Measurements from ENCODE around the gene XRRA1. TPM values are rescaled to one million over a fixed set of nuclear protein-coding genes. Genes with fewer than 3 reads are reported as not detected.

XRRA1 gene
- total RNA-seq, 1 experiment from 2014 or later = 3.8 TPM

DNA sequence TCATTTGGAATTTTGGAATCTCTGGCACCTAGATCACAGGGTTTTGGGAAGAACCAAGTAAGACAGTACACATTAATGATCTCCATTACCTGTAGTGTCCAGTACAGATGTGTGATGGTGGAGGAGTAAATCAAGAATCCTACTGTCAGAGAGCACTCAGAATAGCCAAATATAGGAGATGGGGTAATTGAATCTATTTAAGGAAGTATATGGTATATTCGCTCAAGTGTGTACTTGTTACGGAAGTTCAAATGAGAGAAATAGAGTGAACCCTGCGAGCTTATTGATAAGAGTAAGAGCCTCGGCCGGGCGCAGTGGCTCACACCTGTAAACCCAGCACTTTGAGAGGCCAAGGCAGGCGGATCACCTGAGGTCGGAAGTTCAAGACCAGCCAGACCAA lies 2.3 kb upstream of the XRRA1 start:
- no peak for DNase-seq (ENCODE audit: low spot score)

DNA sequence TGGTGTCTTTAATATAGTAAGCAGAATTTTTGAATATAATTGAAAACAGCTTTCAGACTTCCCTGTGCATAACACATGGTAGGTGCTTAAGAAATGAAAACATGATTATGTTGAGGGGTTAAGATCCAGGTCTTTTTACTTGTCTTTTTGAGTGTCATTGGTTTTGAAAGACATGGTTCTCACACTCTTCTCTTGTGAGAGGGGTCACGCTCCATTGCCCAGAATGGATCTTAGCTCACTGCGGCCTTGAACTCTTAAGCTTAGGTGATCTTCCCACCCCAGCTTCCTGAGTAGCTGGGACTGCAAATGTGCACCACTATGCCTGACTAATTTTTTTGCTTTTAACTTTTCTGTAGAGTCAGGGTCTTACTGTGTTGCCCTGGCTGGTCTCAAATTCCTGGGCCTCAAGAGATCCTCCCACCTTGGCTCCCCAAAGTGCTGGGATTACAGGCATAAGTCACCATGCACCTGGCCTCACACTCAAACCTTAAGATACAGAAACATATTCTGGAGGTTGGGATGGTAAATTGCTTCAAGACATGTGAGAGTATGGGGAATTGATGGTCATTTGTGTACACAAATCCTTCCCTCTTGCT lies 1.6 kb upstream of the XRRA1 start:
- DNase-seq (ENCODE audit: low spot score) = no peak

DNA sequence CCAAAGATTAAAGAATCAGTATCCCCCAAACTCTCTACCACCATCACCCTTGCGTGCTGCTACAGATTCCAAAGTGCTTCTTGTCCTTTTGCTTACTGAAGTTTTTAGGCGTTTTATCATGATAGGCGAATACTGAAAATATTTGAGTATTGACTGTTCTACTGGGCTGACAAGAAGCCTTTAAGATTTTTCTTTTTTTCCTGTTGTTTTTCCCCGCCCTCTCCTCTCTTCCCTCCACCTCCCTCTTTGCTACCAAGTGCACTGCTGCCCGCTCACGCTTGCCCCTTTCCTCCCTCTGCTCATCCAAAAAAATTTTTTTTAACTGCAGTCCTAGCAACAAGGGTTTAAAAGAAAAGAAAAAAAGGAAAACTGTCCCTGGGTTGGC lies 854 bp upstream of the XRRA1 start:
- DNase-seq (ENCODE audit: low spot score) = peak; percentile 22

DNA sequence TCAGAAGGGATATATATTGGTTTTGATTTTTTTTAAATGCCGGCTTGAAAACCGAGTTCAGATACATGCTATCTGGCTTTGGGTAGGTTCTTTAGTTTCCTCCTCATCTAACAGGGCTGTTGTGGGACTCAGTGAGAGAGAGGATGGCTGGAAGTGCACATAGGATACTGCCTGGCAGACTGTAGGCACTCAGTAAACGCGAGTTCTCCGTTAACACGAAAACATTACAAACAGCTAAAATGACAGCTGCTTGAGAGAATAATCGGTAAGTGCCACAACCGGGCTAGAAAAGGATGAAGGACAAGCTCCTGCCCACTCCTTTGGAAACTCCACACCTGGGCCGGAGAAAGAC lies 369 bp downstream of the XRRA1 start:
- peak; percentile 55 for DNase-seq (ENCODE audit: low spot score)

DNA sequence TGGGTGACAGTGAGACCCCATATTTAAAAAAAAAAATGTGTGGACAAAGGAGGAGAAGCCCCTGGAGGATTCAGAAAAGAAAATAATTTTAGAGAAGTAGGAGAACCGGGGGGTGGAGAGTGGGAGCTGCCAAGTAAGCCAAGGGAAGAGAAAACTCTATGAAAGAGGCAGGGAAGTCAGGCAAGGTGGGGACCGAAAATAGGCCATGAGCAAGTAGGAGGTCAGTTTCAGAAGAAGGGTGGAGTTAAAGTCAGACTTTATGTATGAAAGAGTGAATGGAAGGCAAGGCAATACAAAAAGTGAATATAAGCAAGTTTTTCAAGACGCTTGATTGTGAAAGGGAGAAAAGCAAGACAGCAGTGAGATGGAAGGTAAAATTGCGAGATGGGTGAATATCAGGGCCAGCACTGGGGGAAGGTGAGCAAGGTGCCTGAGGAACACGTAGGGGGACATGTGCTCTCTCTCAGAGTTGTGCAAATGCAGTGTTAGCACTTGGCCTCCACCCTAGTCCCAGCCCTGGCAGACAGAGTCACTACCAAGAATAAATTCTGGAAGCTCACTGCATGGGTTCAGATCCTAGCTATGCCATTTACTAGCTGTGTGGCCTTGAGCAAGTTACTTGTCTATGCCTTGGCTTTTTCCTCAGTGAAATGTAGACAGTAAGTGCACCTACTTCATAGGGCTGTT lies 6.7 kb downstream of the XRRA1 start:
- DNase-seq (ENCODE audit: low spot score) = no peak

DNA sequence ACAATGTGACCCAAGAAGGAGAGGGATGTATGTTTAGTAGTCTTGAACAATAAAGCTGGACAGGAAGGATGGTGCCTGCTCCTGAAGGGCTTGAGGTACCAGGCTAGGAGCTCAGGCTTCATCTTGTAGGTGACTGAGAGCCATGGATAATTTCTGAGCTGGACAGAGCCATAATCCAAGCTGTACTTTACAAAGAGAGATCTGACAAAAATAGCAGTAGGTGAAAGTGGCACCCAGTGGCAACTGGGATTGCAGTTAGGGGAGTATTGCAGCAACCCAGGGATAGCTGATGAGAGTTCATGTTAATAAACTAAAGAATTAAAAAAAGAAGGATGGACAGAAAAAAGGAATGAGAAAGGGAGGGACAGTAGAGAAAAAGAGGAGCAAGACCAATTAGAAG lies 7.4 kb downstream of the XRRA1 start:
- no peak for DNase-seq (ENCODE audit: low spot score)

DNA sequence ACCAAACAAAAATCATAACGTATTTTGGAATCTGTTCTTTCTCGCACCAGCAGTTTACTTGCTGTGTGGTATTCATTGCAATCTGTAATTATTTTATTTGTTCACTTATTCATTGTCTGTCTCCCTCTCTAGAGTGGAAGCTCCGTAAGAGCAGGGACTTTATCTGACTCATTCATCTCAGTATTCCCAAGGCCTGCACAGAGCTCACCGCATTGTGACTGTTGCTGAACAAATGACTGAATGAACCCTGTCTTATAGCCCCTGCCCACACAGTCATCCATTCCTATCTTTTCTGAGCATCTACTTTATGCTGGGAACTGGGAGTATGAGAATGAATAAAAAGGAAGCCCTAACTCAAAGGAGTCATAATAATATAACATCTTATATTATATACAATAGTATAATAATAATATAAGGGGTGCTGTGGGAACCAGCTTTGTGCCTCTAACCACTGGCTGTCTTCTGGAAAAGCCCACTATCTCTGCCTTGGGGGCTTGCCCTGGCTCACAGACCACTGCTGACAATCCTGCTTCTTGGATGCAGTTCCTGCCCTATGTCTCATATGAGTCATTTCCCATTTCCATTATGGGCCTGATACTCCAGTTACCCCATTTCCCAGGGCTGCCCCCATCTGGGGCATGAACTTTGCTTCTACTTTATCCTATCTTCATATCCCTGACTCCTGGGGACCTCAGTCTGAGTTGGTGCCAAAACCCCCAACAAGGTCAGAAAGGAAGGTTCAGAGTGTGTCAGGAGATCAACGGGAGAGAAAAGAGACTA lies 11.0 kb downstream of the XRRA1 start:
- no peak for DNase-seq (ENCODE audit: low spot score)

DNA sequence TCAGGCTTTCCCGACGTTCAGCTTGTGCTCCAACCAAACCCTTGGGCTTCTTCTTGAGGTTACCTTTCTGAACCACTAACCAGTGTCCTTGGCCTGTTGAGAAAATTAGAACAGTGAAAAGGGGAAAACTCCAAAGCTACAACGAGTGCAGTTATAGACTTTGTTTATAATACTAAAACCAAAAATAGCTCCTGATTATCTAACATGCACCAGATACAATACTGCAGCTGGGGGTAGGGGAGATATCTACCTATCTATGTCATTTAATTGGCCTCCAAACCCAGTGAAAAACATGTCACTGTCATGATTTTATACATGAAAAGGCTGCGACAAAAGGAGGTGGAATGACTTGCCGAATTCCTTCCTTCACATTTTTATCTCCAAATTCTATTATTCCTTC lies 11.9 kb downstream of the XRRA1 start:
- no peak for DNase-seq (ENCODE audit: low spot score)

DNA sequence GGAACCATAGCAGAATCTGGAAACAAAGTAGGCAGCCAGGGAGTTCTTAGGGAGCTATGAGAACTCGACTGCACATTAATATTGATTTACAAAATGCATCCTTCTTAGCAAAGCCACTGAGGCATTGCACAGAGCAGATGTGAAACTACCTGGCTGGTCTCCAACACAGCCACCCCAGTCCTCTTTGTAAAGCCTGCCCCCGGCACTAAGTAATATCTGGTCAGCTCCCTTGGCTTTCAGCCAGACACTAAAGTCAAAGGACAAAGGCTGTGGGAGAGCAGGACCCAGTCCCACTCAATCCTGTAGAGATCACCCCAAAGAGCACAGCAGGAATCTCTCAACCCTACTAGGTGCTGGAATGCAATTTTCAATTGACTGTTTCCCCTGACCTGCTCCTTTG lies 12.8 kb downstream of the XRRA1 start:
- no peak for DNase-seq (ENCODE audit: low spot score)

DNA sequence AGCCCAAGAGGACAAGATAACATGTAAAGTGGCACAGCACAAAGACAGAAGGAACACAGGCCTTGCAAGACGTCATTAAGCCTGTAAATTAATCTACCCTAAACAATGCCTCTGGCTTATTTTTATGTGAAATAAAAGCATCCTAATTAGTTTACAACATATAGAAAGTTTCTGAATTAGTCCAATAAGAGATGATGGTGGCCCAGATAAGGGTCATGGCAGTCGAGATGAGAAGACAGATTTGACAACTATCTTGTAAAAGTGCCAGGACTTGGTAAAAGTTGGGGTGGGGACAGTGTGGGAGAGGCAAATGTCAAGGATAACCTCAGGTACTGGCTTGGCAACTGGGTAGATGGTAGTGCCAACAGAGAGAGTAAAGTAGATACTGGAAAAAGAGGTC lies 13.6 kb downstream of the XRRA1 start:
- no peak for DNase-seq (ENCODE audit: low spot score)

DNA sequence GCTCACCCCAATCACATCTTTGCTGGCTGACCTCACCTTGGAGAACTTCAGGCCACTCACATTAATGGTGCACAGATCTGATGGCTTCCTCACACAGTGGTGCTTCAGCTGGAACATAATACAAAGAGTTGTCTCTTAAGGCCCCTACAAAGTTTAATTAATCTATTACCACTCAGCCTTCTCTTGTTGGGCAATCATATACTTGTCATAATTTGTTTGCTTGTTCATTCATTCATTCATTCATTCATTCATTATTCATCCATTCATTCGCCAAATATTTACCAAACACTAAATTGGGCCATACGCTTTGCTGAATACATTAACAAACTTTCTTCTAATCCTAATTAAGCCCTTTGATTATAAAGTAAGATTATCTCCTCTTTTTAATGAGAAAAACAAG lies 15.1 kb downstream of the XRRA1 start:
- no peak for DNase-seq (ENCODE audit: low spot score)

DNA sequence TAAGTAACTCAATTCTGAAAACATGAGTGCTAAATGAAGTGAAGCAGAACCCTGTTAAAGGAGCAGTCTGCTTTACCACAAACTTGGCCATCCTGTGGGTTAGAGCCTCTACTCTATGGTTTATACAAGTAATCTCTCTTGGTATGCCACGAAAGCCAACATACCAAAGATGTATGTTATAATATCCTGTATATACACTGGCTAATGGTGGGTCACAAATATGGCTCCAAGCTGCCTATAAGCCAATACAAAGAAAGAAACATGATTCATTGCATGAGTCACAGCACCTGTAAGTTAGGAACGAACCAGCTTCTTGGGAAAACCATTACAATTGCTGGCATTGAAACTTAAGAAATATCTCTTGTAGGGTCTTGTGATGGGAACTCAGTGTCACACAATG lies 16.1 kb downstream of the XRRA1 start:
- DNase-seq (ENCODE audit: low spot score) = no peak

DNA sequence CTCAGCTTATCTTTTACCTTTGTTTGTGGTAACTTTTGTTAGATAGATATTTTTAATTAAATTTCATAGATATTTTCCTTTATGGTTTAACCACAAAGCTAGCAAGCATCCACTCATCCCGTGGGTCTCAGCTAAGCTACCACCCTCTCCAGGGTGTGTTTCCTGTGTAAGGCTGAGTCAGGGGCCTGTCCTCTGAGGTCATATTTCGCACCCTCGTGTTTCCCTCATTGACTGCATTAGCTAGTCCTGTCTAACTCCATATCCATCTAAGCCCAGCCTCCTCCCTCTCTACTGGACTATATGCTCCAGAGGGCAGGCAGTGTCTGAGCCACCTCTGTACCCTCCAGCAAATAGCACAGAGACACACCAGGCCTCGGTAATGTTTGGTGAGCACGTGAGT lies 16.7 kb downstream of the XRRA1 start:
- no peak for DNase-seq (ENCODE audit: low spot score)

DNA sequence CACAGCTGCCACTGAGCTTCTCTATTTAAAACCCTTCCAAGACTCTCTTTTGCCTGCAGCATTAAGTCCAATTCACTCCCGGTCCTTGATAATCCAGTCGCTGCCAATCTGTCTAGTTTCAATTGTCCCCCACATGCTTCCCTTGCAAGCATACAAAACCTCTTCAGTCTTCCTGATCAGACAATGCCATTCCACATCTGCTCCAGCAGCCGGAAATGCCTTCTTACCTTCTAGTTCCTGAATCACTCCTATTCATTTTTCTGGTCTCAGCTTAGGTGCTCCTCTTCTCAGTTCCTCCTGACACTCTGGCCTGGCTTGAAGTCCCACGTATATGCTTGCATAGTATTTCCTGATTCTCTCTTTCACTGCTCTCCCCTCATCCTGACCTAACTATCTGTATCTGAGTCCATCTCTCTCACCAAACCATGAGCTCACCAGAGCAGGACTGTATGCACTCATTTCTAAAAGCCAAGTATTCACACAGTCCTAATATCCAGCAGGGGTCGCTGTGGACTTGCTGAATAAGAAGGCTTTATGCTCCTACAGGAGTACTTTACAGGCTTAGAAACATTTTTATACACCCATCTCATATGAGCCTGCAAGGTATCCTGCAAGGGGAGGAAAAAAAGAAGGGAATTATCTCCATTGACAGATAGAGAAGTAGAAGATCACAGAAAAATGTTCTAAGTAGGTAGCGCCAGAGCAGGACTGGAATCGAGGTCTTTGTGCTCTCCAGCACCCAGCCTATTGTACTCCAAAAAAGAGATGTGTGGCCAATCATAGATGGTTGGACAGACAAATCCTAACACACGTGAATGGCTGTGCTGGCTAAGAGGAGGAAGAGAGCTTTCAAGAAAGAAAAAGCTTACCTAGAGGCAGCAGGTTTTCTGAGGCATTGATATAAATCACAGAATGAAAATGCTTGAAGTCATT lies 19.2 kb downstream of the XRRA1 start:
- peak; percentile 97 for DNase-seq (ENCODE audit: low spot score)

DNA sequence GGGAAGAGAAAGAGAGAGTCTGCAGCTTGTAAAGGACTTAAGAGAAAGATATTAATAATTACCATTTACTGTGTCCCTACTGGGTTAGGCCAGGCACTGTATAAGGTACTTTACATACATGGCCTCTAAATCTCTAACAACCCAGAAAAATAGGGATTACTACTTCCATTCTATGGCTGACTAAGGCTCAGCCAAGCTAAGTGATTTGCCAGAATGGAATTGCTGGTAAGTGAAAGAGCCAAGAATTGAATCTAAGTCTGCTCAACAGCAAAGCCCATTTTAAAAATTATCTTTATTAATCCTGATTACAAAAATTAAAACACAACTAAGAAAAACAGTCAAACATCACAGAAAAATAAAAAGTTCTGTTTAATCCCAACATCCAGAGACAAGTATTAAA lies 21.4 kb downstream of the XRRA1 start:
- DNase-seq (ENCODE audit: low spot score) = no peak

DNA sequence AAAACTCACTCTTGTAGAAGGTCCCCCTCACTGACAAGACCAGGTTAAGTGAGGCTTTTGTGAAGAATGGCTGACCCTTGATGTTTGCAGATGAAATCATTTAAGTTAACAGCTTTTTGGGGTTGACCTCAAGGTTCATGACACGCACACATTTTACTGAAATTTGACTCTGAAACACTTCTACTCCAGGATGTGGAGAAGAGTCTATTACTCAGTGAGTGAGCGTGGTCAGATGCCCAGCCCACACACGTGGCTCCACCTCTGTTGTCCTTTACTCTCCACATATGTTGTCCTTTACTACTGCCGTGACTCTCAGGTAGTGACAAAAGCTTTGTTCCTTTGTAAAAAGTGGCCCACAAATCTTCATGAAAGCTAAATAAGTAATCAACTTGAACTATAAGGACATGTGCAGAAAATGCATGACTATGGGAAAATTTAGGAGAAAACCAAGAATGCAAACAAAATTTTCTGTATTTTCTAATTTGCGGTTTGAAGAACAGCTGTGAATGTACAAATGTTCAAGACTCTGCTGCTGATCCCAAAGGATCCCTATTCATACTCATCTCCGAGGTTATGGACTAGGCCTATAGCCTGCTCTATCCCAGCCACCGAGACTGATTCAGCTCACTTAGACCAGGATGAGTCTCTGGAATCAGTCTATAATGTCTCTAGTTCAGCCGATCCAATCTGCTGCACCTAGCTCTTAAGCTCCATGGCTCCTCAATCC lies 22.4 kb downstream of the XRRA1 start:
- no peak for DNase-seq (ENCODE audit: low spot score)

DNA sequence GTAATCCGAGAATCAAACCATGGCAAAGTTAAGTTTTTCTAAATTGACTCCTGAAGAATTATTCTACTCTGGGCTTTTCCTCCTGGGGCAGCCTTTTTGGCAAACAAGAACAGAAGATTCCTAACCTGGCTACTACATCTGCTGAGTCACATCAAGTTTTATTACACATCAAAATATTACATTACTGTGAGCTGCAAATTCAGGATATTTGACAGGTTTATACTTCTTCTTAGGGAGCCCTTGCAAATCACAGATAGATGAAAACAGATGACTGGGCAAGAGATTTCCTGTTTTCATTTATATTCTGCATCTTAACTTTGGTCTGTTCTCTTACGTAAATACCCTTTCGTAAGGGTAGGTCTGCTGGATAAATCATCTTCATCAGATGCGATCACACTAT lies 23.6 kb downstream of the XRRA1 start:
- no peak for DNase-seq (ENCODE audit: low spot score)

DNA sequence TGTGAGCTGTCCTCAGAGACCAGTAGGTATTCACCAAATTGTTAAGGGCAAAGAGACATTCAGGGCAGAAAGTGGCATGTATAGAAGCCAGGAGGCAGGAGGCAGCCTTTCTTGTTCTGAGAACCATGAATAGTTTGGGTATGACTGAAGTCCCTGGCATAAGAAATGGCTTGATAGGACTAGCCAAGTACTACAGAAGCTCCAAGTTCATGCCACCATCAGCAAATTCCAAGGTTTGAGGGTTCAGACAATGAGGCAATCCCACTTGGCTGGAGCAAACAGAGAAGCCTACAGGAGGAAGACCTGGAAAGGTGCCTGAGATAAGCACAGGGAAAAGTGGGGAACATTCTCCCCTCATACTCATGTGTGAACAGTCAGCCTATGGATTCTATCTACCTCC lies 25.8 kb downstream of the XRRA1 start:
- DNase-seq (ENCODE audit: low spot score) = no peak

DNA sequence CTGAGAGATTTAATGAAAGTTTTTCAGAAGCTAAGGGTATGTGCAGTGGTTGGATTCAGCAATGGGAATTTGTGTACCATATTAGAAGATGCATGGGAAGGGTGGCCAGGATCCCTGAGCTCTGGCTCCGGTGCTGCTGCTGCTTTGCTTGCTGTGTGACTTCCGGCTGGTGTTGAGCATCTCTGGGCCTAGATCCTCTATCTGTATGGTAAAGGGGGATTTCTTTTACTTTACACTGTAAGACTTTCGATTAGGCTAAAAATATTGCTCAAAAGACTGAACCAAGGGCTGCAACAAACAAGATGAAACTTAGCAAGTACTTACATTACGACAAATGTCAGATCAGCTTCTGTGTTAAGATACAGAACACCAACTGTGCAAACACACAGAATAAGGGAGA lies 39.1 kb downstream of the XRRA1 start:
- no peak for DNase-seq (ENCODE audit: low spot score)

DNA sequence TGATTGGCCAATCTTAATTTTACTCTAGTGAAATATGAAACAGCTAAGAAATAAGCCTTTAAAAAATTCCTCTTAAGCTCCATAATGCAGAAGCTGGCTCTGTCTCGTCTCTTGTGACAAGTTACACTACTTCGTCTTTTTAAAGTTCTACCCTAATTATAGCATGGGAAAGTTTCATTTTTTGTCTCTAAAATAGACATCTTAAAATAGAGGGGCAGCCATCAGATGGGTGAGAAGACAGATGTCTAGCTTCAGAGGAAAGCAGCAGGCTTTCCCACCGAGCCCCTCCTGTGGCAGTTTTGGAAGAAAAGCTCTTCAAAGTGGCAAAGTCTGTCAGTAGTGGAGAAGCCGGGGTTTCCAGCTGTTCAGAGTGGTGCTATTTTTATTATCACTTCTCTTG lies 39.5 kb downstream of the XRRA1 start:
- no peak for DNase-seq (ENCODE audit: low spot score)

DNA sequence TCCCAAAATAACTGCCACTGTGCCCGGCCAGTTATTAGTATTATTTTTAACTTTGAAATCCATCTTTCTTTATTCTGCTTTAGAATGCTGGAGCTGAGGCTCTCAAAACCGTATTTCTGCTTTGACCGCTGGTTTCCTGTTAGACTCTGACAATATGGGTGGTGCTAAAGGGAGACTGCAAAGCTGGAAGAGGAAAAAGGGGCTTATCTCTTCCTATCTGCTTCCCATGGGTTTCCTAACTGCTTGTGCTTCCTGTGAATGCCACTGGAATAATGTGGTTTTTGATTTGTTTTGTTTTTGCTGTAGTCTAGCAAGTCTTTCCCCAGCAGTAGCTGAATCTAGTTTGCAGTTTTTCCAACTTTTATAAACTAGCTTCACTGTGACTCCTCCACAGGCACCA lies 43.6 kb downstream of the XRRA1 start:
- no peak for DNase-seq (ENCODE audit: low spot score)
